OCI-LY7 (cell line): ENCODE measurements around the gene RPL12.

Experiments used
- CTCF ChIP-seq: fragments of 200-600 bp; sonication (generic); conservative IDR thresholded peaks from 2 replicates; pipeline ENCODE4 v1.5.1; 2014; ENCODE audit warnings: mild to moderate bottlenecking, antibody characterized with exemption, low read length, moderate library complexity, mixed read lengths
- EZH2phosphoT487 ChIP-seq: fragments of 200-600 bp; sonication (generic); IDR thresholded peaks from 2 replicates; pipeline ENCODE4 v1.6.1; 2018; ENCODE audit warnings: low read depth, borderline replicate concordance, mild to moderate bottlenecking, mixed run types, antibody characterized with exemption, low read length, moderate library complexity, mixed read lengths

- peak; percentile 69 for TF ChIP-seq CTCF
- no peak for TF ChIP-seq EZH2phosphoT487
Observed at GRCh38 chr9:127455324-127455992, 4.3 kb upstream of the RPL12 start.
